GM12801 (cell line): ENCODE data around the gene EIF1AD.

Source experiments
- TF ChIP-seq, protein P1 (sequence below): IDR thresholded peaks from one replicate; pipeline ENCODE4 v1.5.1; 2011; ENCODE audit warnings: control low read depth; ENCODE audit not compliant: insufficient read length; ENCODE audit errors: extremely low read depth

EIF1AD gene

DNA sequence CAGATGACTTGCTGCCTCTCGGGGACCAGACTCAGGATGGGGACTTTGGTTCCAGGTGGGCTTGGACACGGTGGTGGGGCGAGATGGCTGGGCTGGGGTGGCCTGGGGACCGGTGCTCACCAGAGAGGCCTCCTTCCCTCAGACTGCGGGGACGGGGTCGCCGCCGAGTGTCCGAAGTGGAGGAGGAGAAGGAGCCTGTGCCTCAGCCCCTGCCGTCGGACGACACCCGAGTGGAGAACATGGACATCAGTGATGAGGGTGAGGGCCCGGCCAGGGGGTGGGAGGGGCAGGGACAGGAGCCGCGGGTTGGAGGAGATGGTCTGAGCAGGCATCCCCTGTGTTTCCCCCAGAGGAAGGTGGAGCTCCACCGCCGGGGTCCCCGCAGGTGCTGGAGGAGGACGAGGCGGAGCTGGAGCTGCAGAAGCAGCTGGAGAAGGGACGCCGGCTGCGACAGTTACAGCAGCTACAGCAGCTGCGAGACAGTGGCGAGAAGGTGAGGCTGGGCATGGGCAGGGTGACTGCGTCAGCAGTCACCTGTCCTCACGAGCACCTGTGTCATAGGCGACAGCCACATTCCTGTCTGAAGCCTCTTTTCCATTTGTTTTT lies 34.5 kb downstream of the EIF1AD start:
- TF ChIP-seq, protein P1, sequence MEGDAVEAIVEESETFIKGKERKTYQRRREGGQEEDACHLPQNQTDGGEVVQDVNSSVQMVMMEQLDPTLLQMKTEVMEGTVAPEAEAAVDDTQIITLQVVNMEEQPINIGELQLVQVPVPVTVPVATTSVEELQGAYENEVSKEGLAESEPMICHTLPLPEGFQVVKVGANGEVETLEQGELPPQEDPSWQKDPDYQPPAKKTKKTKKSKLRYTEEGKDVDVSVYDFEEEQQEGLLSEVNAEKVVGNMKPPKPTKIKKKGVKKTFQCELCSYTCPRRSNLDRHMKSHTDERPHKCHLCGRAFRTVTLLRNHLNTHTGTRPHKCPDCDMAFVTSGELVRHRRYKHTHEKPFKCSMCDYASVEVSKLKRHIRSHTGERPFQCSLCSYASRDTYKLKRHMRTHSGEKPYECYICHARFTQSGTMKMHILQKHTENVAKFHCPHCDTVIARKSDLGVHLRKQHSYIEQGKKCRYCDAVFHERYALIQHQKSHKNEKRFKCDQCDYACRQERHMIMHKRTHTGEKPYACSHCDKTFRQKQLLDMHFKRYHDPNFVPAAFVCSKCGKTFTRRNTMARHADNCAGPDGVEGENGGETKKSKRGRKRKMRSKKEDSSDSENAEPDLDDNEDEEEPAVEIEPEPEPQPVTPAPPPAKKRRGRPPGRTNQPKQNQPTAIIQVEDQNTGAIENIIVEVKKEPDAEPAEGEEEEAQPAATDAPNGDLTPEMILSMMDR = no peak

DNA sequence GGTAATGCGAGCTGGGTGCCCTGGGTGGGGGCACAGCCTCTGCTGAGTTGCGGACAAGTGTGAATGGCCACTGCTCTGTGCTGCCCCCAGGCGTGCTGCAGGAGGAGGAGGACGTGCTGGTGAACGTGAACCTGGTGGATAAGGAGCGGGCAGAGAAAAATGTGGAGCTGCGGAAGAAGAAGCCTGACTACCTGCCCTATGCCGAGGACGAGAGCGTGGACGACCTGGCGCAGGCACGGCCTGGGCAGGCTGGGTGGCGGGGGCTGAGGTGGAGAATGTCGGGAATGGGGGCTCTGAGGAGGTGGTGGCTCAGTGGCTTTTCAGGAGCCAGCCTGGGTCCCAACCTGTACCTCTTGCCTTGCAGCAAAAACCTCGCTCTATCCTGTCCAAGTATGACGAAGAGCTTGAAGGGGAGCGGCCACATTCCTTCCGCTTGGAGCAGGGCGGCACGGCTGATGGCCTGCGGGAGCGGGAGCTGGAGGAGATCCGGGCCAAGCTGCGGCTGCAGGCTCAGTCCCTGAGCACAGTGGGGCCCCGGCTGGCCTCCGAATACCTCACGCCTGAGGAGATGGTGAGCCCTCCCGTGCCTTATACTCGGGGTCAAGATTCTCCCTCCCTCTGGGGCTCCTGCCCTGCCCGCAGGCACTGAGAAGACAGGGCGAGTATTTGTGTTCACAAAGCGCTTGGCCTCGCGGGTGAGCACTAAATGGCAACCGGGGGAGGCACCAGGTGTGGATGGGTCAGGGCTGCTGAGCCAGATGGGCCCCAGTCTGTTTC lies 35.8 kb downstream of the EIF1AD start:
- TF ChIP-seq, protein P1 = no peak

- TF ChIP-seq, protein P1 = no peak
Measured at GRCh38 chr11:65964906-65965305, 37.1 kb downstream of the EIF1AD start.

DNA sequence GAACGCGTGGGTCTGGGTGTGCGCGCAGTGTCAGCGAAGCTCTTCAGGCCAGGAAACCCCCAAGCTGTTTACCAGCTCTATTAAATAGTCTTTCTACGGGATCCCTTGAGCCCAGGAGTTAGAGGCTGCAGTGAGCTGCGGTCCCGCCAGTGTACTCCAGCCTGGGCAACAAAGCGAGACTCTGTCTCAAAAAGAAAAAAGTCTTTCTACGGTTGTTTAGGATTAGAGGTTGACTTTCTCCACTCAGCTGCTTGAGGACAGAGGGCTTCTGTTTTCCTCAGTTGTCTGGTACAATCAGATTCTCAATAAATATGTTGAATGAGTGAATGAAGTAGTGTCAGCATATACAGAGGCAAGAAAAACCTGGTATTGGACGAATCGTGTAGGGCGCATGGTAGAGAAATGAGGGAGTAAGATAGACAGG lies 39.8 kb downstream of the EIF1AD start:
- TF ChIP-seq, protein P1 = no peak

DNA sequence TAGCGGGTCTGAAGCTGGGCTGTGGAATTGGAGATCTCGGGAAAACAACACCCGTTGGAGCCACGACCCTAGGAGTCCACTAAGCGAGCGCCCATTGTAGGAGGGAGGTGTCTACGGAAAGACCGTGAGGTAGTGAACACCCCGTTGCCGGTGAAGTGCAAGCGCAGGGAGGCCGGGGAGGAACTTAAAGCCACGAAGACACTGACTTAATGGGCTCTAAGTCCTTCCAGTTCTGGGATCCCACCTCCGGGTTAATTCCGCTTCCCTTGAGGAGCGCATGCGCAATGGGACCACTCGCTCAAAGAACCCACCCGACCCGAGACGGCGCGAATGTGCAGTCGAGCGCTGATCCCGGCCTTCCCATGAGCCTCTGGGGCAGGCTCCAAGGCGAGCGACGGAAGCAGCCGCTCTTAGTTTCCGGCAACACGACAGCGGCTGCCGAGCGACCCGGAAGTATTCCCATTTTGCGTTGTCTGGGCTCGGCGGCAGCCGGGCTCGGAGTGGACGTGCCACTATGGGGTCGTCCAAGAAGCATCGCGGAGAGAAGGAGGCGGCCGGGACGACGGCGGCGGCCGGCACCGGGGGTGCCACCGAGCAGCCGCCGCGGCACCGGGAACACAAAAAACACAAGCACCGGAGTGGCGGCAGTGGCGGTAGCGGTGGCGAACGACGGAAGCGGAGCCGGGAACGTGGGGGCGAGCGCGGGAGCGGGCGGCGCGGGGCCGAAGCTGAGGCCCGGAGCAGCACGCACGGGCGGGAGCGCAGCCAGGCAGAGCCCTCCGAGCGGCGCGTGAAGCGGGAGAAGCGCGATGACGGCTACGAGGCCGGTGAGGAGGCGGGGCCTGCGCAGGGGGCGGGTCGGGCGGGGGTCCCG lies 40.5 kb downstream of the EIF1AD start, which contains the start of gene SART1:
Gene SART1 (plus strand): TSS at position 468 of the 874 bp plus-strand sequence. CDS start 47 bp downstream, at position 515.
- TF ChIP-seq, protein P1 = no peak

- TF ChIP-seq, protein P1 = no peak
Measured at GRCh38 chr11:65960824-65961266, 41.1 kb downstream of the EIF1AD start.
